GM23248 (cell line): ENCODE results near the gene SLC30A7.

Source experiments
- EZH2 ChIP-seq: fragments of 200-600 bp; sonication (generic); IDR thresholded peaks from 2 replicates; pipeline ENCODE4 v1.6.1; 2018; ENCODE audit warnings: antibody characterized with exemption, mild to moderate bottlenecking; ENCODE audit not compliant: insufficient read depth, poor library complexity, severe bottlenecking
- EZH2phosphoT487 ChIP-seq: fragments of 200-600 bp; sonication (generic); IDR thresholded peaks from 2 replicates; pipeline ENCODE4 v1.6.1; 2018; ENCODE audit warnings: antibody characterized with exemption, moderate library complexity, mild to moderate bottlenecking, low read depth; ENCODE audit not compliant: insufficient read depth

DNA sequence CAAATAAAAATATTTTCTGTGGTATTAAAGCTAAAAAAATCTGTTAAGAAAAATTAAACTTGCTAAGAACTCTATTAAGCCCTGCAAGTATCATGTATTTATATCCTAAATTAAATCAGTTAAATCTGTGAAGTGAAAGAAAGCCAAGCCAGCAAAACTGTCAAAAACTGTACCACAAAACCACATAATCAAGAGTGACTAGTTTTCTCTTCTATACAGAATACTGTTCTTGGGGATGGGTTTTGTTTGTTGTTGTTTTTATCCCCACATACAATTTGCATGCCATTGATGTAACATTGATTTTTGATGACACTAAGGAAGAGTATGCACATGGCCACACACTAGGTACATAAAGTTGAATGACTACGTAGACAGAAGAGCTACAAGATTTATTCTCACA, 109.3 kb downstream of the SLC30A7 start:
- TF ChIP-seq EZH2, result no peak
- TF ChIP-seq EZH2phosphoT487, result no peak
